NCI-H1105 (cell line): ENCODE measurements around the gene CFAP58.
"Not testable (repeated sequence)": the region's sequence is repeated elsewhere in the genome, so short reads cannot be mapped to it uniquely, and the experiment has no call there.

Experiments used
- DNase-seq: peaks from one replicate; lab custom pipeline; 2025; lab: John Stamatoyannopoulos, UW

CFAP58 gene

DNA sequence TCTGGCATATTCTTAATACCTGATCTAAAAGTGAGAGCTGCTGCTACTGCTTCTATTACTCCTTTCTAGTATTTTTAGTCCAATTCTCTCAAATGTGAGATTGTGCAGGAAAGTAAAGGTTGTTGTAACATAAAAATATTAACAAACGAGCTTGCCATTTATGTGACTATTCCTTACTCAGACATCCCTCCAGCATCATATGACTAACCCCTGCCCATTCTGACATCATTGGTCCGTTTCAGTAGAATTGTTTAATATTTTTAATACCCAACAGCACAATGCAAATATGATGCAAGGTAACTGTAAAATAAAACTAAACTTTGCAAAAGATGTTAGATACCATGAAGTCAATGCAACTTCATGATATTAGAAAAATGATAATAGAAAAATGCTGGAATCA is 83.6 kb downstream of the CFAP58 start:
- DNase-seq = no peak

DNA sequence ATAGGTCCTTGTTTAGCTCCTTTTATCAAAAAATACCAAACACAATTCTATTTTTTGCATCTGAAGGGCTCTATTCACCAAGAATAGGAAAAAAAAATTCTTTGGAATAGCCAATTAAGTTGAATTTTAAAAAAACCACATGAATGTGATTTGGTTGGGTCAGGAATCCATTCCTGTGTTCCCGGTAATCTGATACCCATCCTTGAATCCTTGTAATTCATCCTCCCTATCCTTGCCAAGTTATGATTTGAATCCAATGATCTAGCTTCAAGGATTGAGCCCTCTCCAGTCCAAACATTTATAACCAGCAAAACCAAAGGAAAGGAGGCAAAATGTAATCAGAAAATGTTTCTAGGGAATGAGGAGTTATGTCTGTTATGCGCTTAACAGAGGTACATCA is 86.6 kb downstream of the CFAP58 start:
- no peak for DNase-seq

DNA sequence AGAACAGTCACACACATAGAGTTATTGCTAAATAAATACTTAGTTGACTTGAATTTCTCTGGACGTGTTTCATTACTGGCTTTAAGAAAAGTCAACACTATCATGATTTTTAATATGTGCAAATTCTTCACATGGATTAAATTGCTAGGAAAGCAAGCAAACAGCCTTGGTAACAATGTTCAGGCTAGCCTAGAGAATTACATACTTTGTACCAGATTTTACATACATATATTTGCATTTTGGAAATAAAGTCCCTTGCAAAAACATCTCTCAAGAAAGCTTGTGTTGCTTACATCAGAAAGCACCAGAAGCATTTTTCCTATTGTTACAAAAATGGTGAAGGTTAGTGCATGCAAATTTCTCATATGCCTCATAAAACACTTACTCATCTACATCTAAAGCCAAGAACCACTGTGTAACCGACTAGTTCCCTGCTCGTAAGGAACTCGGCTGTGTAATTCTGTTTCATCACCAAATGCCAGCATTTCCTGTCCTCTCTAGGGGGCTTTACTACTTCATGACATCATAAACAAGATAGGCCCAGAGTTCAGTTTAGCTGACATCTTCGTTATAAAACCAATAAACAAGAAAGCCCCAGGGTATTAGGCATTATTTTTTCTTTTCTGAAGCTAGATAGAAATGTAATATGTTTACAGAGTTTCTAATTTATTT is 87.8 kb downstream of the CFAP58 start:
- DNase-seq = no peak

DNA sequence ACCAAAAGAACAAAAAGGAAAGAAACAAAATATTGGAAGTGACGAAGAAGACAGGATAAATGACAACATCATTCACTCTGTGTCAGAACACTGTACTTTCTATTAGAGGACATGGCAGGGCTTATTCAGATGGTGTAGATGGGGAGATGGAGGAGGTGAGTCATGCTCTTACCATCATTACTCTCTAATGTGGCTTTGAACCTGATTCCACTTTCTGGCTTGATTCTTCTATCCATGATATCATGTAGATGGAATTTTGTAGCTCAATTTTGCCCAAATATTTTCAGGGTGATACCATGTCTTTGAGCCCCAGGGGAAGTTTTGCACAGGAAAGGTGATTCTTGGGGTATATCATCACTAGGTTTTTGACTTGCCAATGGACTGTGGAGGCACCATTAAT is 91.7 kb downstream of the CFAP58 start:
- no peak for DNase-seq

GRCh38 chr10:104446151-104446550 is 92.5 kb downstream of the CFAP58 start:
- DNase-seq = no peak

DNA sequence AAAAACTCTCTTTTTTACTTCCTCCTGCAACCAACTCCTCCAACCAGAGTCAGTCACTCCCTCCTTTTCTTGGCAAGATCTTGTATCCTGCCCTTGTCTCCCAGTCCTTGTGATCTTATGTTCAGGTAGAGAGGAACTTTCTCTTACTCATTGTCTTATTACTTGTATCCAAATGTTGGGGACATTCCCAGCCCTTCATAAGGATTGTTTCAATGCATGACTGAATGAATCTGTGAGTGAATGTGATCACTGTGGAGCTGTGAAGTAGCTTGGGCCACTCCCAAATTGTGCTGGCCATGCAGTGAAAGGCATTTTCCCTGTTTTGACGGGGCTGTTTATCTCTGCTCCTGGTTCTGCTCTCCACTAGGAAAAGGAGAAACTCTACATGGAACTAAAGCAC is 93.7 kb downstream of the CFAP58 start:
- no peak for DNase-seq

DNA sequence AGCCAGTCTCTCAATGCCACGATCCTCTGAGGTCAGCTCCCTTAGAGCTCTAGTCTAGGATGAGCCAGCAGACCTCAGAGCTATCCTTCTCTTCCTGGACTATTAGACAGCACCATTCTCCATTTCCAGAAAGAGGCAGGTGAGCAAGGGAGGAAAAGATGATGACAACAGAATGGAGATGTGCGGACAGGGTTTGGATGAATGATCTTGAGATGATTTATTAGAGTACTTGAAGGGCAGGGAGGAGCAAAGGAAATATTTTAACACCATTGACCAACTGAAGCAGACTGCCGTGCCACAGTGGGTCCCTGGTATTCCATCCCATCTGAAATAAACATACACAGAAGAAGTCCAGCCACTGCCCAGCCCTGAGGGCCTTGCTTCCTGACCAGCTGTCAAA is 94.3 kb downstream of the CFAP58 start:
- DNase-seq = no peak

DNA sequence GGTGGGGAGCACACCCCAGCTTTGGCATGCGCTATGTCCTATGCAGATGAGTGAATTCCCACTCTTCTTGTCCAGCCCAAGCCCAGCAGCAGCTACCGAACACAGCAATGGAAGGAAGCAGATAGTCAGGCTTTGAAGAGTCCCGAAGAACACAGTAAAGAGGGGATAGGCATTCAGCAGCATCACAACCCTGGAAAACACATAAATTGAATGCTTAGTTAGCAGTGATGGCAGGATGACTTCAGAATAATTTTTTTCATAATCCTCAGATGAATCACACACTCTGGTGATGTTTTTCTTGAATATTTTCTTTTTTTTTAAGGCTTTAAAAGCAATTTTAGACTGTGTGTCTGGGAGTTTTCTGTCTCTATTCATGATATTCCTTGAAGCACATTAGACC is 95.8 kb downstream of the CFAP58 start:
- DNase-seq = no peak

- DNase-seq = no peak
Measured at GRCh38 chr10:104450490-104450889, 96.9 kb downstream of the CFAP58 start.

DNA sequence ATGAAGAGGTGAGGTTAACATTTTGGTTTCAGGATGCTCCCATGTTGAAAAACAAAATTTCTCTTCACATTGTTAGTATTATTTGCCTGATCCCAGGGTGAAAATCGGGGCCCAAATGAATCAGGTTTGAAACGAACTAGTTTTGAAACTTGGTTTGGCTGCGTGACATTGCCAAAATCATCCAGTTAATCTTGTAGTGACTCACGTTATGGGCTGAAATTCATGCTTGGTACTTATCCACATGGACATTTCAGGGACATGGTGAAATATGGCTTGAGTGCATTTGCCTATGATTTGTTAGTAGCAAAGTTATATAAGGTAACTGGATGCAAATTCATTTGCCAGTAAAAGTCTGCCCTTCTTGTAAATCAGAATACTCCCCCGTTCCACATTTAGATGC is 97.3 kb downstream of the CFAP58 start:
- DNase-seq = no peak

DNA sequence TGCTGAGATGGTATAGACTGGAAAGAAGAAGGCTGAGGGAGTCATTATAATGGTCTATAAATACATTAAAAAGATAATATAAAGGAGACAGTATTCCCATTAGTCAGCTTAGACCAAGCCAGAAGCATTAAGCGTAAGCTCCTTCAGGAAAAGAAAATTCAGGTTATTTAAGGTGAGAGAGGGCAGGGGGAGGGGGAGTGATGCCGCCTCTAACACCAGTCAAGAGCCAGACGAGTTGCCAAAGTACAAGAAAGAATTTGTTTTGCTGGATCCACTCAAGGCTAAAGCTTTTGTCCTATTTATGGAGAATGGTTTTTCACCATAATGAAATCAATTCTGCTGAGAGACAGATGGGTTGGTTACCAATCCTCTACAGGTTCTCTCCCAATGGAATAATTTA is 99.3 kb downstream of the CFAP58 start:
- no peak for DNase-seq

- DNase-seq = no peak
Measured at GRCh38 chr10:104456802-104457542, 103.3 kb downstream of the CFAP58 start.

DNA sequence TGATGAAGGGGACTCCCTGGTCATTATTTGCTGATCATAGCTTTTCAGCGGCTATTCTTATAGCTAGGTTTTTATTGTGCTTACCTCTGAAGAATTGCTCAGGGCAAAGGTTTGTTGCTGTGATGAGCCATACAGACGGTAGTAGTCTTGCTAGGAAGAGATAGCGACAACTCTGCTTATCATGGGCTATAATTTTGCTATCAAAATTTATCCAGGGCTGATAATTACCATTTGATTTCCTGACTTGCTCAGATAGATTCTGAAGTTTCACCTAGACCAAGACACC is 103.9 kb downstream of the CFAP58 start:
- no peak for DNase-seq

DNA sequence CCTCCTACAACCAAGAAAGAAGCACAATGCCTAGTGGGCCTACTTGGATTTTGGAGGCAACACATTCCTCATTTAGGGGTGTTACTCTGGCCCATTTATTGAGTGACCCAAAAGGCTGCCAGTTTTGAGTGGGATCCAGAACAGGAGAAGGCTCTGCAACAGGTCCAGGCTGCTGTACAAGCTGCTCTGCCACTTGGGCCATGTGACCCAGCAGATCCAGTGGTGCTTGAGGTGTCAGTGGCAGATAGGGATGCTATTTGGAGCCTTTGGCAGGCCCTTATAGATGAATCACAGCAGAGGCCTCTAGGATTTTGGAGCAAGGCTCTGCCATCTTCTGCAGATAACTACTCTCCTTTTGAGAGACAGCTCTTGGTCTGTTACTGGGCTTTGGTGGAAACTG is 111.9 kb downstream of the CFAP58 start:
- not testable (repeated sequence) for DNase-seq

DNA sequence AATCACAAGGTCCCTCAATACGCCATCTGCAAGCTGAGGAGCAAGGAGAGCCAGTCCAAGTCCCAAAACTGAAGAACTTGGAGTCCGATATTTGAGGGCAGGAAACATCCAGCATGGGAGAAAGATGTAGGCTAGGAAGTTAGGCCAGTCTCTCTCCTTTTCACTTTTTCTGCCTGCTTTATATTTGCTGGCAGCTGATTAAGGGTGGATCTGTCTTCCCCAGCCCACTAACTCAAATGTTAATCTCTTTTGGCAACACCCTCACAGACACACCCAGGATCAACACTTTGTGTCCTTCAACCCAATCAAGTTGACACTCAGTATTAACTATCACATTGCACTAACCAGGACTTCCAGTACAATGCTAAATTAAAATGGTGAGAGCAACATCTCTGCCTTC is 115.2 kb downstream of the CFAP58 start:
- DNase-seq = not testable (repeated sequence)

DNA sequence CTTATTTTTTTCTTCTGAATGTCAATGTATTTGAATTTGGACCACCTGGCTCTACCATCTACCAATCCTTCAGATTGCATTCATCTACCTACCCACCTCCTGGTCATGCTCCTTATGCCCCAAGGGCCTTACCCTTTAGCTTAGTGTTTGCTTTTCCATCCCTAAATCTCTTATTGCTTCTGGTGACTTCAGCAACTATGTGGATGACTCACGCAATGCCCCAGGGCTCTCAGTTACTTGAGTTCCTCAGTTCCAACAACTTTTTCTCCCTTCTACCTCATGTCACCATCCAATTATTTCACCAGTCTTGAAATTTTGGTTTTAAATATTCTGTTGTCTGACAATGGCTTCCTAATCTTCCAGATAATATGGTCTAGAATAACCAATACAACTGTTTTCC is 118.9 kb downstream of the CFAP58 start:
- no peak for DNase-seq

- DNase-seq = no peak
Measured at GRCh38 chr10:104472957-104473745, 119.5 kb downstream of the CFAP58 start.

DNA sequence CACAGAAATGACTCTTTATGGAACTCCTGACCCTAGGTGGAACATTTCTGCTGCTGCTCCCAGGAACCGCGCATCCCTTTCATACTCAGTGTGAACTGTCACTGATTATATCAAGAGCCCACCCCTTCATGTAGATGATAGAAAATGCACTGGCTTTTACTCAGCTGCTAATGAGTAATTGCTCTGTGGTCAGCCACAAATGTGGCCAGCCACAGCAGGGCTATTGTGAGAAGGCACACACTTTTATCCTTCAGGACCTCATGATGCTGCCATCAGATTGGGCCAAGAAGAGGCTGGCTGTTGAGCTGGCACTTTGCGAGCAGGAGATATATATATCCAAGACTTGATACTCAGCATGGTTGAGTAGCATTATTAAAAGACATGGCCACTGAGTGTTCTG is 124.7 kb downstream of the CFAP58 start:
- DNase-seq = no peak

DNA sequence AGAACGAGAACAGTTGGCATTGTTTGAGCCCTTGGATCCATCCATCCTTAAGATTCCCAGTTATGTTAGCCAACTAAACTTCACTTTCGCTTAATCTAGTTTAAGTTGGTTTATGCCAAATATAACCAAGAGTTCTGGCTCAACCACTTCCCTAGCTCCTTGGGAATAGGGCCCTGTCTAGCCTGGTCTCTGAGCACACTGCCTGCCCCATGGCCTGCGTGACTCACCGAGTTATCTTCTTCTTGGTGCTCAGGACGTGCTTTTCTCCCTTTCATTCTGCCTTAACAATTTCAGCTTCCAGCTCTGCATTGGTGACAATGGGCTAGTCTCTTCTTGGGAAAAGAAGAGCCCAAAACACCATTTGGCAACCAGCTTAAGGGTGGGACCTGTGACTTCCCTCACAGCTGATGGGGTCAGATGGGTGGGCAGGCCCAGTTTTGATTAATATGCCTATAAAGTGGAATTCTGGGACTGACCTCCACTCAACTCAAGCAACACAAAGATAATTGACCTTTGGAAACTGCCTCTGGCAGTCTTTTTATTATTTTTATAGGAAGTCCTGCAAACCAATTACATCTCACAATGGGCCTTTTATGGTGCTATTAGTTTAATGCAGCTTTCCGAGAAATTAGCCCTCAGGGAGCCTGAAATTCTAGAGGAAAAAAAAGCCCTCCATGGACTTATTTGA is 126.4 kb downstream of the CFAP58 start:
- DNase-seq = no peak

GRCh38 chr10:104480797-104481196 is 127.2 kb downstream of the CFAP58 start:
- DNase-seq = no peak

DNA sequence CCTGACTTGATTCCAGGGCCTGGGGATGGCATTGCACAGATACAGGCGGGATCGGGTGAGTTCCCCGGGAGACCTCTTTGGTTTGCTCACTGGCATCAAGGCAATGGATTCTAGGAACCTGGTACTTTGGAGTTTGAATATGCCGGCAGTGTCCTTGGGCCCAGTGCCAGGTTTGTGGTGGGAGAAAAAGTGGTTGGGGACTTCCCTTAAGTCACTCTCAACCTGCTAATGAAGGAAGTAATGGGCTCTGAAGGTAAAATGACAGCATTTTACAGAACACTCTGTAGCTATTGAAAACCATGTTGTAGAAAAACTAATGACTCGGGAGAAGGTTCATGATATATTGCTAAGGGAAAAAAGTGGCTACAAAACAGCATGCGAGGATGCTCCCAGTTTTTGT is 129.9 kb downstream of the CFAP58 start:
- no peak for DNase-seq

DNA sequence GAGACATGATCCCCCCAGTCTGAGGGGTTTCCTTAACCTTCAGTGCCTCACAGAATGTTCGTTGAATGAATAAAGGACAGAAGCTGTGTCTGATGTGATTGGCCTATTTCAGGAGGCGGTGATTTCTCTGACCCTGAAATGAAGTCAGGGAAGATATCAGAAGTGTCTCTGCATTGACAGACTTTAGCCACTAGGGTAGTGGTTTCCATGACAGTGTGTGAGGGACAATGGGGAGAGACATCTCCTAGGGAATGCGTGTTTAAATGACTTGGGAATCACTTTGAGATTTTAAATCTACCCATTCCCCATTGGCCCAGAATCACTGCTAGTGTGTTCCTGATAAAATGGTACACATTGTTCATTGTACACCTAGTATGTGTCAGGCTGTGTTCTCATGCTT is 132.0 kb downstream of the CFAP58 start:
- no peak for DNase-seq

GRCh38 chr10:104486803-104487202 is 133.2 kb downstream of the CFAP58 start:
- DNase-seq = no peak
